OCI-LY7 (cell line): ENCODE data around the gene SEBOX. TPM values are rescaled to one million over a fixed set of nuclear protein-coding genes. Genes with fewer than 3 reads are reported as not detected.

ENCODE experiments used
- BruUV-seq: library from RNA; stranded (reverse); fragments of 400-500 nt; replicated peaks from 2 replicates; lab custom pipeline; 2021; lab: Mats Ljungman, UMichigan
- CTCF ChIA-PET: fragments of 300-600 bp; sonication (Branson Sonifier 250); formaldehyde crosslinking; loops from one replicate; lab custom pipeline; 2022; ENCODE audit warnings: antibody characterized with exemption; ENCODE audit not compliant: unreplicated experiment; lab: Charles Lee
- POLR2A ChIA-PET: fragments of 300-600 bp; sonication (Branson Sonifier 250); formaldehyde crosslinking; loops from one replicate; lab custom pipeline; 2022; ENCODE audit warnings: antibody characterized with exemption; lab: Charles Lee
- DNase-seq: peaks from one replicate; pipeline ENCODE4 v3.0.0-alpha.2; 2015; ENCODE audit warnings: low spot score
- H2AFZ ChIP-seq: fragments of 200-600 bp; sonication (generic), shearing (Covaris generic); 2 replicates; pipeline ENCODE4 v1.6.1; 2014; ENCODE audit warnings: mild to moderate bottlenecking, antibody characterized with exemption, low read length, moderate library complexity
- H3K27ac ChIP-seq: fragments of 200-600 bp; sonication (generic); 2 replicates; pipeline ENCODE4 v1.5.1; 2014; ENCODE audit warnings: mixed run types, low read depth, mild to moderate bottlenecking, moderate library complexity, low read length, inconsistent platforms; ENCODE audit not compliant: poor library complexity, severe bottlenecking
- H3K36me3 ChIP-seq: fragments of 200-600 bp; sonication (generic); 2 replicates; pipeline ENCODE4 v1.6.1; 2014; ENCODE audit warnings: mild to moderate bottlenecking, antibody characterized with exemption, low read length, moderate library complexity, mixed read lengths; ENCODE audit not compliant: insufficient read depth
- H3K4me1 ChIP-seq: fragments of 200-600 bp; sonication (generic); 2 replicates; pipeline ENCODE4 v1.5.1; 2014; ENCODE audit warnings: mild to moderate bottlenecking, low read length; ENCODE audit not compliant: insufficient read depth, poor library complexity, severe bottlenecking
- H3K4me2 ChIP-seq: fragments of 200-600 bp; sonication (generic); 2 replicates; pipeline ENCODE4 v1.6.1; 2014; ENCODE audit warnings: mild to moderate bottlenecking, low read length
- H3K4me3 ChIP-seq: fragments of 200-600 bp; sonication (generic); 2 replicates; pipeline ENCODE4 v1.5.1; 2014; ENCODE audit warnings: mild to moderate bottlenecking, low read depth, low read length; ENCODE audit not compliant: poor library complexity, severe bottlenecking
- H3K79me2 ChIP-seq: fragments of 200-600 bp; sonication (generic); 2 replicates; pipeline ENCODE4 v1.6.1; 2016; ENCODE audit warnings: low read depth, mild to moderate bottlenecking, low read length, moderate library complexity, mixed read lengths; ENCODE audit not compliant: insufficient read depth
- H3K9me2 ChIP-seq: fragments of 200-600 bp; sonication (generic); 2 replicates; pipeline ENCODE4 v1.6.1; 2016; ENCODE audit warnings: mild to moderate bottlenecking, low read length, mixed read lengths; ENCODE audit not compliant: insufficient read depth
- H3K9me3 ChIP-seq: fragments of 200-600 bp; sonication (generic); 2 replicates; pipeline ENCODE4 v1.6.1; 2014; ENCODE audit warnings: mild to moderate bottlenecking, mixed run types, low read length, mixed read lengths
- H4K20me1 ChIP-seq: fragments of 200-600 bp; sonication (generic); 2 replicates; pipeline ENCODE4 v1.6.1; 2014; ENCODE audit warnings: mild to moderate bottlenecking, antibody characterized with exemption, low read length, moderate library complexity, mixed read lengths; ENCODE audit not compliant: insufficient read depth
- CTCF ChIP-seq: fragments of 200-600 bp; sonication (generic); conservative IDR thresholded peaks from 2 replicates; pipeline ENCODE4 v1.5.1; 2014; ENCODE audit warnings: mild to moderate bottlenecking, antibody characterized with exemption, low read length, moderate library complexity, mixed read lengths
- EZH2phosphoT487 ChIP-seq: fragments of 200-600 bp; sonication (generic); IDR thresholded peaks from 2 replicates; pipeline ENCODE4 v1.6.1; 2018; ENCODE audit warnings: low read depth, borderline replicate concordance, mild to moderate bottlenecking, mixed run types, antibody characterized with exemption, low read length, moderate library complexity, mixed read lengths
- intact Hi-C: fragments of 100-400 bp; cut with micrococcal nuclease; formaldehyde crosslinking; loops from one replicate; pipeline ENCODE4 v1.10.0; 2022; ENCODE audit not compliant: unreplicated experiment
- total RNA-seq, 2 experiments: library from RNA; depleted of rRNA in 1 of 2; stranded (reverse); fragments of >200 nt in 1 of 2; shearing (Covaris generic) in 1 of 2; gene quantifications; 2 replicates each; pipeline ENCODE4 v1.2.3, GENCODE V29; 2014 to 2022

Gene SEBOX
- total RNA-seq, 2 experiments from 2014 or later: not detected

GRCh38 chr17:28346199-28346580, 18.8 kb downstream of the SEBOX start:
- H3K4me2 ChIP-seq: no peak overlapping the region
- H3K4me1 ChIP-seq: peaks cover 32% of the 10 kb centered on the region
- no peak for TF ChIP-seq CTCF
- no peak for TF ChIP-seq EZH2phosphoT487
- H3K79me2 ChIP-seq: no peaks in the 10 kb centered on the region
- peaks cover 93% of the 10 kb centered on the region for H3K36me3 ChIP-seq
- ChIA-PET CTCF (no interaction called here), POLR2A (interaction anchor here (0.7 kb wide), 1 partner anchor 20 kb away, joined by 3 read pairs; no protein-coding TSS in a partner anchor)
- H3K4me3 ChIP-seq: no peak overlapping the region
- intact Hi-C loops: no loop called here
- H3K27ac ChIP-seq: no peak overlapping the region
- H3K9me3 ChIP-seq: no peaks in the 10 kb centered on the region
- TSS peak; percentile 49 for BruUV-seq
- no peak for DNase-seq
- no peak overlapping the region for H2AFZ ChIP-seq
- H3K9me2 ChIP-seq: no peaks in the 10 kb centered on the region
- no peaks in the 10 kb centered on the region for H4K20me1 ChIP-seq

DNA sequence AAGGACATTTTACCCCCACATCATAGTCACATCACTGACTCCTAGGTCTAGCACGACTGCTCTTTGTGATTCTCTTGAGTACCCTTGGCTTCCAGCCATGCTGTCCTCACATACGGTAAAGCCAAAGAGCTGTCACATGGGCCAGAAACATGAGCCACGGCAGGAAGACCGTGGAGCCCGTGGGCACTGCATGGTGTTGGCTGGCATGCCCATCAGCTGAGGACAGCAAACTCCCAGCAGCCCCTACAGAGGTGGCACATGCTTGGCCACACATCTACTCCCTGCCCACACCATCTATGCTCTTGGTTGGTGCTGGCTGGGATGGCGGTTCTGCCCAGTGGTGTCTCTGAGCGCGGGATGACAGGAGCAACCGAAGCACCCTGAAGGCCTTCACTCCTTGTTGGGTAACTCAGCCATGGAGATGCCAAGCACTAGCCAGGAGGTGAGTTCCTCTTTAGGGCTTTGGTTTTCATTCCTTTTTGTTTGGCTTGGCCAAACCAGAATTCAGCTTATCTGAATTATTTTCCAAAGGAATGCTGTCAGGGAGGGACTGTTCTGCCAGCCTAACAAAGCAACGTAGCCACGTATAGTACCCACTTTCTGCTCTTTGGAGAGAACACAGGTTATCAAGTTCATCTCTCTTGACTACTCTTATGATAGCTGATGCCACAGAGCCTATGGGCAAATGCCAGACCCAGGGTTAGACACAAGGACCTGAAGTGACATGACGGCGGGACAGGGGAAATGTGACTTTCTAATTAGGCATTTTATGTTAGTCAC, 19.4 kb downstream of the SEBOX start:
- TF ChIP-seq CTCF (no peak), EZH2phosphoT487 (no peak)
- ChIA-PET POLR2A (interaction anchor here (0.7 to 0.8 kb wide), 2 partner anchors 12 to 19 kb away, joined by 3 read pairs; no protein-coding TSS in a partner anchor), CTCF (no interaction called here)

GRCh38 chr17:28344435-28344901, 20.5 kb downstream of the SEBOX start:
- Histone ChIP-seq H3K79me2 (no peaks in the 10 kb centered on the region), H3K27ac (peak overlapping the region; percentile 92), H3K9me3 (no peaks in the 10 kb centered on the region), H3K9me2 (no peaks in the 10 kb centered on the region), H3K4me2 (peak overlapping the region; percentile 54), H3K36me3 (peaks cover 79% of the 10 kb centered on the region), H4K20me1 (no peaks in the 10 kb centered on the region), H3K4me3 (no peak overlapping the region), H2AFZ (no peak overlapping the region), H3K4me1 (peaks cover 32% of the 10 kb centered on the region)
- BruUV-seq: no TSS peak
- CTCF ChIA-PET: no interaction called here
- POLR2A ChIA-PET: interaction anchor here (1.2 to 1.3 kb wide), 2 partner anchors 11 to 13 kb away, joined by 4 to 5 read pairs; partner anchors contain the start of gene POLDIP2
- TF ChIP-seq CTCF (no peak), EZH2phosphoT487 (no peak)
- intact Hi-C loops: no loop called here
- DNase-seq: no peak

More for the DNA sequence above, 19.4 kb downstream of the SEBOX start:
- no peak overlapping the region for H3K4me2 ChIP-seq
- peaks cover 90% of the 10 kb centered on the region for H3K36me3 ChIP-seq
- H3K4me1 ChIP-seq: peaks cover 32% of the 10 kb centered on the region
- no peaks in the 10 kb centered on the region for H3K9me2 ChIP-seq
- H3K79me2 ChIP-seq: no peaks in the 10 kb centered on the region
- BruUV-seq: no TSS peak
- no peaks in the 10 kb centered on the region for H3K9me3 ChIP-seq
- H2AFZ ChIP-seq: no peak overlapping the region
- no peak overlapping the region for H3K4me3 ChIP-seq
- no peaks in the 10 kb centered on the region for H4K20me1 ChIP-seq
- H3K27ac ChIP-seq: no peak overlapping the region
- no peak for DNase-seq
- intact Hi-C loops: no loop called here
